K562 (cell line): ENCODE results near the gene NNAT. TPM values are rescaled to one million over a fixed set of nuclear protein-coding genes. Genes with fewer than 3 reads are reported as not detected.
A peak's percentile ranks its signal among the peaks of the same experiment; 100 is the strongest.

Source experiments
- ARID3B ChIP-seq: fragments of 250-450 bp; sonication (Bioruptor Pico); IDR thresholded peaks from 2 replicates; pipeline ENCODE4 v1.4.0; 2020; ENCODE audit warnings: borderline replicate concordance
- ERF ChIP-seq: fragments of 450-650 bp; formaldehyde crosslinking; IDR thresholded peaks from 2 replicates; pipeline ENCODE4 v1.4.0; 2020; ENCODE audit warnings: mild to moderate bottlenecking, mixed read lengths
- HDAC2 ChIP-seq: fragments of 450-650 bp; IDR thresholded peaks from 2 replicates; pipeline ENCODE4 v1.6.1; 2016; ENCODE audit warnings: mild to moderate bottlenecking
- HEY1 ChIP-seq: fragments of 250-450 bp; sonication (Bioruptor Pico); IDR thresholded peaks from 2 replicates; pipeline ENCODE4 v1.5.0; 2020; ENCODE audit warnings: mild to moderate bottlenecking, moderate library complexity, borderline replicate concordance
- HIVEP1 ChIP-seq: fragments of 250-450 bp; sonication (Bioruptor Pico); IDR thresholded peaks from 2 replicates; pipeline ENCODE4 v1.4.0; 2020; ENCODE audit warnings: mild to moderate bottlenecking
- IFI16 ChIP-seq: fragments of 250-450 bp; sonication (Bioruptor Pico); IDR thresholded peaks from 2 replicates; pipeline ENCODE4 v2.1.2; 2022; ENCODE audit warnings: mild to moderate bottlenecking, inconsistent platforms
- ILF3 ChIP-seq: fragments of 450-650 bp; IDR thresholded peaks from 2 replicates; pipeline ENCODE4 v1.6.1; 2018; ENCODE audit warnings: antibody characterized with exemption, mild to moderate bottlenecking, moderate library complexity, borderline replicate concordance
- LEF1 ChIP-seq: fragments of 450-650 bp; IDR thresholded peaks from 2 replicates; pipeline ENCODE4 v1.6.1; 2016; ENCODE audit warnings: mild to moderate bottlenecking
- NFE2 ChIP-seq: IDR thresholded peaks from 2 replicates; pipeline ENCODE4 v1.6.1; 2014; ENCODE audit warnings: antibody characterized with exemption, low read depth
- NR2C1 ChIP-seq, 2 experiments: fragments of 450-650 bp; IDR thresholded peaks; 2 replicates each; pipeline ENCODE4 v1.6.1; 2017; ENCODE audit warnings: mild to moderate bottlenecking in 2 of 2, antibody characterized with exemption in 1 of 2, inconsistent platforms in 1 of 2, missing compliant biosample characterization in 1 of 2, missing genetic modification characterization in 1 of 2
- PCBP2 ChIP-seq: fragments of 200-400 bp; formaldehyde crosslinking; IDR thresholded peaks from 2 replicates; pipeline ENCODE4 v1.6.1; 2018; ENCODE audit warnings: low read length, low read depth, mild to moderate bottlenecking, moderate library complexity; ENCODE audit not compliant: poor library complexity, severe bottlenecking
- PRMT5 ChIP-seq: sonication (generic); formaldehyde crosslinking; IDR thresholded peaks from 2 replicates; pipeline ENCODE4 v1.5.0; 2020; ENCODE audit warnings: missing genetic modification reagents
- RBM22 ChIP-seq: fragments of 200-400 bp; formaldehyde crosslinking; IDR thresholded peaks from 2 replicates; pipeline ENCODE4 v1.6.1; 2018; ENCODE audit warnings: low read length, low read depth; ENCODE audit not compliant: poor library complexity, severe bottlenecking
- STAT5B ChIP-seq: fragments of 250-450 bp; sonication (Bioruptor Pico); IDR thresholded peaks from 2 replicates; pipeline ENCODE4 v1.8.0; 2021; ENCODE audit warnings: mild to moderate bottlenecking, inconsistent platforms
- TEAD2 ChIP-seq: fragments of 450-650 bp; IDR thresholded peaks from 2 replicates; pipeline ENCODE4 v1.6.1; 2016; ENCODE audit warnings: missing genetic modification characterization, control low read depth, missing compliant biosample characterization
- ZBTB1 ChIP-seq: sonication (generic); formaldehyde crosslinking; IDR thresholded peaks from 2 replicates; pipeline ENCODE4 v1.8.1; 2023; ENCODE audit warnings: missing genetic modification reagents, low read depth, mild to moderate bottlenecking, borderline replicate concordance
- ZFPM2 ChIP-seq: fragments of 250-450 bp; sonication (Bioruptor Pico); IDR thresholded peaks from 2 replicates; pipeline ENCODE4 v1.5.1; 2022; ENCODE audit warnings: mild to moderate bottlenecking
- ZFX ChIP-seq: sonication (generic); formaldehyde crosslinking; IDR thresholded peaks from 2 replicates; pipeline ENCODE4 v1.8.0; 2022; ENCODE audit warnings: mild to moderate bottlenecking, missing genetic modification reagents, moderate library complexity
- ZNF175 ChIP-seq: fragments of 200-800 bp; sonication (Bioruptor generic); IDR thresholded peaks from 2 replicates; pipeline ENCODE4 v1.6.1; 2016; ENCODE audit warnings: low read depth, mild to moderate bottlenecking, missing genetic modification characterization, missing compliant biosample characterization
- ZNF785 ChIP-seq: fragments of 250-450 bp; sonication (Bioruptor Pico); IDR thresholded peaks from 2 replicates; pipeline ENCODE4 v1.4.0; 2020; ENCODE audit warnings: mild to moderate bottlenecking
- ZNF830 ChIP-seq: fragments of 250-450 bp; sonication (Bioruptor Pico); IDR thresholded peaks from 2 replicates; pipeline ENCODE4 v1.5.0; 2021; ENCODE audit warnings: mild to moderate bottlenecking
- polyA plus RNA-seq, 8 experiments: library from polyadenylated mRNA; depleted of rRNA in 4 of 8; stranded (reverse) in 5 of 8; unstranded in 3 of 8; fragments of >200 nt; fragmentation: Nextera tagmentation in 2 of 8; fragmentation: Illumina TruSeq in 1 of 8; extraction: Ambion mirVana in 2 of 8; extraction: Trizol in 1 of 8; gene quantifications; 2 replicates each; pipeline versions ENCODE4 v1.2.1 to v1.2.3, GENCODE V29; 2011 to 2014; ENCODE audit warnings: inconsistent platforms in 1 of 8, missing spikeins in 1 of 8
- total RNA-seq, 7 experiments: library from RNA; depleted of rRNA in 6 of 7; stranded (reverse); fragments of >200 nt in 6 of 7; fragmentation: Illumina TruSeq in 2 of 7; extraction: Trizol in 2 of 7; gene quantifications; 2 replicates each; pipeline versions ENCODE4 v1.2.1 to v1.2.3, GENCODE V29; 2011 to 2021; ENCODE audit warnings: low replicate concordance in 1 of 7
- TF ChIP-seq, protein P1 (sequence below): fragments of 200-800 bp; sonication (Bioruptor generic); IDR thresholded peaks from 2 replicates; pipeline ENCODE4 v1.6.1; 2017; ENCODE audit warnings: missing genetic modification characterization, missing compliant biosample characterization
- TF ChIP-seq, protein P2 (sequence below): fragments of 250-450 bp; sonication (Bioruptor Pico); IDR thresholded peaks from 2 replicates; pipeline ENCODE4 v1.5.0; 2020; ENCODE audit warnings: mild to moderate bottlenecking, borderline replicate concordance

NNAT gene
- total and polyA plus RNA-seq, 9 of the 15 experiments (the other 6 are each of a cell fraction or from before 2014, with no cell fraction given): 0.13 TPM; not detected in 8

GRCh38 chr20:37542281-37542680 is 21.2 kb downstream of the NNAT start (continued):
- no peak for TF ChIP-seq RBM22
- TF ChIP-seq ZNF830 (CRISPR knock-in tag): 0 out of 2 replicates have a peak, but pooled peaks have one; percentile 18
- no peak for TF ChIP-seq PRMT5 (CRISPR knock-in tag)
- TF ChIP-seq, protein P1, sequence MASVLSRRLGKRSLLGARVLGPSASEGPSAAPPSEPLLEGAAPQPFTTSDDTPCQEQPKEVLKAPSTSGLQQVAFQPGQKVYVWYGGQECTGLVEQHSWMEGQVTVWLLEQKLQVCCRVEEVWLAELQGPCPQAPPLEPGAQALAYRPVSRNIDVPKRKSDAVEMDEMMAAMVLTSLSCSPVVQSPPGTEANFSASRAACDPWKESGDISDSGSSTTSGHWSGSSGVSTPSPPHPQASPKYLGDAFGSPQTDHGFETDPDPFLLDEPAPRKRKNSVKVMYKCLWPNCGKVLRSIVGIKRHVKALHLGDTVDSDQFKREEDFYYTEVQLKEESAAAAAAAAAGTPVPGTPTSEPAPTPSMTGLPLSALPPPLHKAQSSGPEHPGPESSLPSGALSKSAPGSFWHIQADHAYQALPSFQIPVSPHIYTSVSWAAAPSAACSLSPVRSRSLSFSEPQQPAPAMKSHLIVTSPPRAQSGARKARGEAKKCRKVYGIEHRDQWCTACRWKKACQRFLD (CRISPR knock-in tag): peak; percentile 93
- TF ChIP-seq NR2C1 (IDR thresholded peaks at IDR 0.05): no peak
- peak; percentile 73 for TF ChIP-seq NR2C1 (tag; IDR thresholded peaks at IDR 0.05)
- no peak for TF ChIP-seq ZNF785 (CRISPR knock-in tag)
- peak; percentile 53; the same call in 1 of the 2 replicates for TF ChIP-seq TEAD2 (tag)
- TF ChIP-seq ILF3: no peak
- peak; percentile 95 for TF ChIP-seq ERF (CRISPR knock-in tag)
- TF ChIP-seq HEY1 (CRISPR knock-in tag): peak; percentile 51; the same call in 1 of the 2 replicates
- no peak for TF ChIP-seq LEF1
- TF ChIP-seq ZBTB1 (CRISPR knock-in tag): no peak
- TF ChIP-seq IFI16: no peak
- peak; percentile 96 for TF ChIP-seq HIVEP1 (CRISPR knock-in tag)
- TF ChIP-seq PCBP2: no peak
- no peak for TF ChIP-seq STAT5B (CRISPR knock-in tag)
- TF ChIP-seq ZFX (CRISPR knock-in tag): no peak
- TF ChIP-seq ARID3B (CRISPR knock-in tag): peak; percentile 96; the same call in 1 of the 2 replicates
- TF ChIP-seq ZFPM2 (CRISPR knock-in tag): no peak
- TF ChIP-seq, protein P2, sequence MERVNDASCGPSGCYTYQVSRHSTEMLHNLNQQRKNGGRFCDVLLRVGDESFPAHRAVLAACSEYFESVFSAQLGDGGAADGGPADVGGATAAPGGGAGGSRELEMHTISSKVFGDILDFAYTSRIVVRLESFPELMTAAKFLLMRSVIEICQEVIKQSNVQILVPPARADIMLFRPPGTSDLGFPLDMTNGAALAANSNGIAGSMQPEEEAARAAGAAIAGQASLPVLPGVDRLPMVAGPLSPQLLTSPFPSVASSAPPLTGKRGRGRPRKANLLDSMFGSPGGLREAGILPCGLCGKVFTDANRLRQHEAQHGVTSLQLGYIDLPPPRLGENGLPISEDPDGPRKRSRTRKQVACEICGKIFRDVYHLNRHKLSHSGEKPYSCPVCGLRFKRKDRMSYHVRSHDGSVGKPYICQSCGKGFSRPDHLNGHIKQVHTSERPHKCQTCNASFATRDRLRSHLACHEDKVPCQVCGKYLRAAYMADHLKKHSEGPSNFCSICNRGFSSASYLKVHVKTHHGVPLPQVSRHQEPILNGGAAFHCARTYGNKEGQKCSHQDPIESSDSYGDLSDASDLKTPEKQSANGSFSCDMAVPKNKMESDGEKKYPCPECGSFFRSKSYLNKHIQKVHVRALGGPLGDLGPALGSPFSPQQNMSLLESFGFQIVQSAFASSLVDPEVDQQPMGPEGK (CRISPR knock-in tag): peak; percentile 95
- peak; percentile 79 for TF ChIP-seq ZNF175
- TF ChIP-seq NFE2: no peak
- no peak for TF ChIP-seq HDAC2
